Mucosa of stomach (tissue), 1 donor: ENCODE data around the gene SLC48A1.
"Not testable (repeated sequence)": the region's sequence is repeated elsewhere in the genome, so short reads cannot be mapped to it uniquely, and the experiment has no call there.

Experiments used
- H3K27me3 ChIP-seq: one replicate; pipeline ENCODE4 v1.7.0; 2013; ENCODE audit warnings: mild to moderate bottlenecking, low read length; ENCODE audit not compliant: control insufficient read depth, insufficient read depth
- H3K36me3 ChIP-seq: one replicate; pipeline ENCODE4 v1.7.0; 2013; ENCODE audit warnings: low read length; ENCODE audit not compliant: control insufficient read depth, insufficient read depth
- H3K4me1 ChIP-seq: one replicate; pipeline ENCODE4 v1.7.0; 2013; ENCODE audit warnings: mild to moderate bottlenecking, low read length; ENCODE audit not compliant: control insufficient read depth, insufficient read depth
- H3K4me3 ChIP-seq: one replicate; pipeline ENCODE4 v1.7.0; 2013; ENCODE audit warnings: low read length
- H3K9ac ChIP-seq: one replicate; pipeline ENCODE4 v1.7.0; 2013; ENCODE audit warnings: mild to moderate bottlenecking, low read length, moderate library complexity
- H3K9me3 ChIP-seq: one replicate; pipeline ENCODE4 v1.7.0; 2013; ENCODE audit warnings: mild to moderate bottlenecking, low read length, moderate library complexity; ENCODE audit not compliant: control insufficient read depth
- donor health status: Pancreatic carcinoma.

Gene SLC48A1

GRCh38 chr12:47804171-47804570 is 31.1 kb downstream of the SLC48A1 start:
- H3K4me3 ChIP-seq = no peak overlapping the region
- H3K36me3 ChIP-seq = no peaks in the 10 kb centered on the region

GRCh38 chr12:47805417-47805816 is 32.4 kb downstream of the SLC48A1 start:
- Histone ChIP-seq H3K9me3 (no peaks in the 10 kb centered on the region), H3K36me3 (no peaks in the 10 kb centered on the region), H3K27me3 (no peaks in the 10 kb centered on the region), H3K4me1 (peaks cover 72% of the 10 kb centered on the region), H3K9ac (no peak overlapping the region), H3K4me3 (no peak overlapping the region)

More at GRCh38 chr12:47804171-47804570, 31.1 kb downstream of the SLC48A1 start:
- H3K9me3 ChIP-seq = no peaks in the 10 kb centered on the region
- H3K27me3 ChIP-seq = no peaks in the 10 kb centered on the region
- peaks cover 64% of the 10 kb centered on the region for H3K4me1 ChIP-seq
- H3K9ac ChIP-seq = no peak overlapping the region

- Histone ChIP-seq H3K4me1 (peaks cover 76% of the 10 kb centered on the region), H3K9ac (peak overlapping the region; percentile 12)
Observed at GRCh38 chr12:47807338-47807737, 34.3 kb downstream of the SLC48A1 start.

GRCh38 chr12:47808050-47808449 is 35.0 kb downstream of the SLC48A1 start:
- no peaks in the 10 kb centered on the region for H3K27me3 ChIP-seq
- no peak overlapping the region for H3K4me3 ChIP-seq
- H3K36me3 ChIP-seq = no peaks in the 10 kb centered on the region
- no peaks in the 10 kb centered on the region for H3K9me3 ChIP-seq
- peaks cover 75% of the 10 kb centered on the region for H3K4me1 ChIP-seq
- H3K9ac ChIP-seq = peak overlapping the region; percentile 12

More at GRCh38 chr12:47807338-47807737, 34.3 kb downstream of the SLC48A1 start:
- Histone ChIP-seq H3K4me3 (no peak overlapping the region), H3K9me3 (no peaks in the 10 kb centered on the region), H3K27me3 (no peaks in the 10 kb centered on the region), H3K36me3 (no peaks in the 10 kb centered on the region)

GRCh38 chr12:47808574-47809365 is 35.7 kb downstream of the SLC48A1 start:
- Histone ChIP-seq H3K4me3 (no peak overlapping the region), H3K9me3 (no peaks in the 10 kb centered on the region), H3K36me3 (no peaks in the 10 kb centered on the region), H3K4me1 (peaks cover 81% of the 10 kb centered on the region), H3K27me3 (no peaks in the 10 kb centered on the region), H3K9ac (peak overlapping the region; percentile 8)

- not testable (repeated sequence) for H3K36me3 ChIP-seq, H3K9ac ChIP-seq, H3K27me3 ChIP-seq, H3K4me3 ChIP-seq, H3K9me3 ChIP-seq
- H3K4me1 ChIP-seq = peaks cover 89% of the 10 kb centered on the region
Observed at GRCh38 chr12:47809518-47809917, 36.5 kb downstream of the SLC48A1 start.

GRCh38 chr12:47811072-47811396 is 38.0 kb downstream of the SLC48A1 start:
- Histone ChIP-seq H3K9me3 (no peaks in the 10 kb centered on the region), H3K4me3 (no peak overlapping the region), H3K9ac (no peak overlapping the region), H3K4me1 (peaks cover 81% of the 10 kb centered on the region), H3K27me3 (no peaks in the 10 kb centered on the region), H3K36me3 (no peaks in the 10 kb centered on the region)

- Histone ChIP-seq H3K4me3 (peak overlapping the region; percentile 38), H3K4me1 (peaks cover 74% of the 10 kb centered on the region), H3K9me3 (no peaks in the 10 kb centered on the region), H3K36me3 (no peaks in the 10 kb centered on the region), H3K27me3 (no peaks in the 10 kb centered on the region), H3K9ac (peak overlapping the region; percentile 93)
Observed at GRCh38 chr12:47811581-47812484, 38.8 kb downstream of the SLC48A1 start.

GRCh38 chr12:47812797-47813510 is 39.9 kb downstream of the SLC48A1 start:
- H3K27me3 ChIP-seq = no peaks in the 10 kb centered on the region
- H3K9me3 ChIP-seq = no peaks in the 10 kb centered on the region
- peak overlapping the region; percentile 38 for H3K4me3 ChIP-seq
- H3K36me3 ChIP-seq = no peaks in the 10 kb centered on the region
- H3K9ac ChIP-seq = peak overlapping the region; percentile 93
- H3K4me1 ChIP-seq = peaks cover 74% of the 10 kb centered on the region

GRCh38 chr12:47813511-47814196 is 40.6 kb downstream of the SLC48A1 start:
- peak overlapping the region; percentile 93 for H3K9ac ChIP-seq
- peaks cover 74% of the 10 kb centered on the region for H3K4me1 ChIP-seq
- H3K9me3 ChIP-seq = no peaks in the 10 kb centered on the region
- H3K27me3 ChIP-seq = no peaks in the 10 kb centered on the region
- H3K36me3 ChIP-seq = no peaks in the 10 kb centered on the region
- H3K4me3 ChIP-seq = peak overlapping the region; percentile 38

- Histone ChIP-seq H3K4me3 (no peak overlapping the region), H3K9me3 (no peaks in the 10 kb centered on the region), H3K36me3 (no peaks in the 10 kb centered on the region), H3K4me1 (peaks cover 74% of the 10 kb centered on the region), H3K27me3 (no peaks in the 10 kb centered on the region), H3K9ac (peak overlapping the region; percentile 93)
Observed at GRCh38 chr12:47814539-47815170, 41.6 kb downstream of the SLC48A1 start.
